HepG2 (cell line): Measurements from ENCODE around the gene MYO10. TPM values are rescaled to one million over a fixed set of nuclear protein-coding genes. Genes with fewer than 3 reads are reported as not detected.
A peak's percentile ranks its signal among the peaks of the same experiment; 100 is the strongest.

ENCODE experiments used
- BRCA1 ChIP-seq: sonication (generic); formaldehyde crosslinking; IDR thresholded peaks from 2 replicates; pipeline ENCODE4 v1.4.0; 2020; ENCODE audit warnings: missing genetic modification reagents
- CREB1 ChIP-seq, 2 experiments: fragments of 450-650 bp in 1 of 2; IDR thresholded peaks; 2 replicates each; pipeline ENCODE4 v1.6.1; 2016 to 2017; ENCODE audit warnings: control low read depth in 1 of 2, mild to moderate bottlenecking in 1 of 2, missing compliant biosample characterization in 1 of 2, missing genetic modification characterization in 1 of 2
- CSRNP1 ChIP-seq: sonication (generic); formaldehyde crosslinking; IDR thresholded peaks from 2 replicates; pipeline ENCODE4 v1.8.1; 2023; ENCODE audit warnings: mild to moderate bottlenecking, missing genetic modification reagents
- HINFP ChIP-seq: sonication (generic); formaldehyde crosslinking; IDR thresholded peaks from 2 replicates; pipeline ENCODE4 v1.4.0; 2020; ENCODE audit warnings: low read depth, mild to moderate bottlenecking, missing genetic modification reagents
- JUN ChIP-seq: sonication (generic); formaldehyde crosslinking; IDR thresholded peaks from 2 replicates; pipeline ENCODE4 v1.4.0; 2020; ENCODE audit warnings: mild to moderate bottlenecking, missing genetic modification reagents
- MTERF4 ChIP-seq: sonication (generic); formaldehyde crosslinking; IDR thresholded peaks from 2 replicates; pipeline ENCODE4 v1.8.0; 2023; ENCODE audit warnings: mild to moderate bottlenecking, missing genetic modification reagents
- NFKBIZ ChIP-seq: IDR thresholded peaks from 2 replicates; pipeline ENCODE4 v1.6.1; 2018; ENCODE audit warnings: missing genetic modification reagents, missing compliant biosample characterization
- NR0B2 ChIP-seq: sonication (generic); formaldehyde crosslinking; IDR thresholded peaks from 2 replicates; pipeline ENCODE4 v1.4.0; 2020; ENCODE audit warnings: mild to moderate bottlenecking, missing genetic modification reagents
- PAF1 ChIP-seq: IDR thresholded peaks from 2 replicates; pipeline ENCODE4 v1.6.1; 2016; ENCODE audit warnings: missing genetic modification reagents, missing compliant biosample characterization
- SP1 ChIP-seq, 2 experiments: fragments of 450-650 bp in 1 of 2; sonication (generic) in 1 of 2; formaldehyde crosslinking in 1 of 2; IDR thresholded peaks; 2 replicates each; pipeline versions ENCODE4 v1.4.0 to v1.6.1; 2016 to 2020; ENCODE audit warnings: missing genetic modification reagents in 1 of 2
- TBX2 ChIP-seq: sonication (generic); formaldehyde crosslinking; IDR thresholded peaks from 2 replicates; pipeline ENCODE4 v1.5.0; 2020; ENCODE audit warnings: missing genetic modification reagents, mild to moderate bottlenecking, borderline replicate concordance
- U2AF2 ChIP-seq: fragments of 200-400 bp; formaldehyde crosslinking; IDR thresholded peaks from 2 replicates; pipeline ENCODE4 v1.6.1; 2017; ENCODE audit warnings: low read depth, mild to moderate bottlenecking, low read length
- ZBTB44 ChIP-seq: sonication (generic); formaldehyde crosslinking; IDR thresholded peaks from 2 replicates; pipeline ENCODE4 v1.4.0; 2020; ENCODE audit warnings: missing genetic modification reagents
- ZNF136 ChIP-seq: sonication (generic); formaldehyde crosslinking; IDR thresholded peaks from 2 replicates; pipeline ENCODE4 v1.8.1; 2022; ENCODE audit warnings: low read depth, mild to moderate bottlenecking, moderate library complexity, missing genetic modification reagents
- ZSCAN30 ChIP-seq: sonication (generic); formaldehyde crosslinking; IDR thresholded peaks from 2 replicates; pipeline ENCODE4 v1.5.0; 2020; ENCODE audit warnings: mild to moderate bottlenecking, missing genetic modification reagents
- polyA plus RNA-seq, 8 experiments: library from polyadenylated mRNA; depleted of rRNA in 3 of 8; stranded (reverse) in 7 of 8; unstranded in 1 of 8; fragments of >200 nt; fragmentation: Illumina TruSeq in 4 of 8; extraction: Trizol in 4 of 8; gene quantifications; 2 replicates each; pipeline versions ENCODE4 v1.2.1 to v1.2.3, GENCODE V29; 2011 to 2016; ENCODE audit warnings: low read depth in 4 of 8, missing spikeins in 1 of 8, mixed read lengths in 1 of 8; ENCODE audit not compliant: insufficient read depth in 1 of 8
- total RNA-seq, 5 experiments: library from RNA; depleted of rRNA; stranded (reverse); fragments of >200 nt; fragmentation: Illumina TruSeq; extraction: Trizol; gene quantifications; 2 replicates each; pipeline ENCODE4 v1.2.3, GENCODE V29; 2016; ENCODE audit warnings: low read depth in 1 of 5
- TF ChIP-seq, protein P1 (sequence below): sonication (generic); formaldehyde crosslinking; IDR thresholded peaks from 2 replicates; pipeline ENCODE4 v1.4.0; 2020; ENCODE audit warnings: mild to moderate bottlenecking, missing genetic modification reagents

Gene MYO10
- total and polyA plus RNA-seq, 2 of the 13 experiments (the other 11 are each of a cell fraction or from before 2014, with no cell fraction given), result 4.5 to 14.0 TPM

- TF ChIP-seq, protein P1, sequence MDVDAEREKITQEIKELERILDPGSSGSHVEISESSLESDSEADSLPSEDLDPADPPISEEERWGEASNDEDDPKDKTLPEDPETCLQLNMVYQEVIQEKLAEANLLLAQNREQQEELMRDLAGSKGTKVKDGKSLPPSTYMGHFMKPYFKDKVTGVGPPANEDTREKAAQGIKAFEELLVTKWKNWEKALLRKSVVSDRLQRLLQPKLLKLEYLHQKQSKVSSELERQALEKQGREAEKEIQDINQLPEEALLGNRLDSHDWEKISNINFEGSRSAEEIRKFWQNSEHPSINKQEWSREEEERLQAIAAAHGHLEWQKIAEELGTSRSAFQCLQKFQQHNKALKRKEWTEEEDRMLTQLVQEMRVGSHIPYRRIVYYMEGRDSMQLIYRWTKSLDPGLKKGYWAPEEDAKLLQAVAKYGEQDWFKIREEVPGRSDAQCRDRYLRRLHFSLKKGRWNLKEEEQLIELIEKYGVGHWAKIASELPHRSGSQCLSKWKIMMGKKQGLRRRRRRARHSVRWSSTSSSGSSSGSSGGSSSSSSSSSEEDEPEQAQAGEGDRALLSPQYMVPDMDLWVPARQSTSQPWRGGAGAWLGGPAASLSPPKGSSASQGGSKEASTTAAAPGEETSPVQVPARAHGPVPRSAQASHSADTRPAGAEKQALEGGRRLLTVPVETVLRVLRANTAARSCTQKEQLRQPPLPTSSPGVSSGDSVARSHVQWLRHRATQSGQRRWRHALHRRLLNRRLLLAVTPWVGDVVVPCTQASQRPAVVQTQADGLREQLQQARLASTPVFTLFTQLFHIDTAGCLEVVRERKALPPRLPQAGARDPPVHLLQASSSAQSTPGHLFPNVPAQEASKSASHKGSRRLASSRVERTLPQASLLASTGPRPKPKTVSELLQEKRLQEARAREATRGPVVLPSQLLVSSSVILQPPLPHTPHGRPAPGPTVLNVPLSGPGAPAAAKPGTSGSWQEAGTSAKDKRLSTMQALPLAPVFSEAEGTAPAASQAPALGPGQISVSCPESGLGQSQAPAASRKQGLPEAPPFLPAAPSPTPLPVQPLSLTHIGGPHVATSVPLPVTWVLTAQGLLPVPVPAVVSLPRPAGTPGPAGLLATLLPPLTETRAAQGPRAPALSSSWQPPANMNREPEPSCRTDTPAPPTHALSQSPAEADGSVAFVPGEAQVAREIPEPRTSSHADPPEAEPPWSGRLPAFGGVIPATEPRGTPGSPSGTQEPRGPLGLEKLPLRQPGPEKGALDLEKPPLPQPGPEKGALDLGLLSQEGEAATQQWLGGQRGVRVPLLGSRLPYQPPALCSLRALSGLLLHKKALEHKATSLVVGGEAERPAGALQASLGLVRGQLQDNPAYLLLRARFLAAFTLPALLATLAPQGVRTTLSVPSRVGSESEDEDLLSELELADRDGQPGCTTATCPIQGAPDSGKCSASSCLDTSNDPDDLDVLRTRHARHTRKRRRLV, result no peak
- no peak for TF ChIP-seq HINFP
- TF ChIP-seq ZBTB44 (CRISPR knock-in tag), result no peak
- no peak for TF ChIP-seq MTERF4
- TF ChIP-seq SP1 (IDR thresholded peaks at IDR 0.05), result no peak
- TF ChIP-seq SP1 (CRISPR knock-in tag; IDR thresholded peaks at IDR 0.05), result no peak
- no peak for TF ChIP-seq ZNF136 (CRISPR knock-in tag)
- no peak for TF ChIP-seq U2AF2
- no peak for TF ChIP-seq PAF1 (CRISPR knock-in tag)
- TF ChIP-seq NFKBIZ (CRISPR knock-in tag), result no peak
- no peak for TF ChIP-seq JUN (CRISPR knock-in tag)
- TF ChIP-seq ZSCAN30 (CRISPR knock-in tag), result no peak
- no peak for TF ChIP-seq NR0B2
- 0 out of 2 replicates have a peak, but pooled peaks have one; percentile 31 for TF ChIP-seq CSRNP1 (CRISPR knock-in tag)
- TF ChIP-seq BRCA1 (CRISPR knock-in tag), result no peak
- TF ChIP-seq TBX2, result peak; percentile 79
- TF ChIP-seq CREB1 (IDR thresholded peaks at IDR 0.05), result no peak
- peak; percentile 24; the same call in 1 of the 2 replicates for TF ChIP-seq CREB1 (CRISPR knock-in tag; IDR thresholded peaks at IDR 0.05)
Measured at GRCh38 chr5:16721151-16722096, 214.7 kb downstream of the MYO10 start (continued).
